T-helper 2 cell (primary cell): ENCODE data around the gene HPCAL4.

Source experiments
- DNase-seq, 5 experiments: peaks; one replicate each; pipeline versions ENCODE4 v3.0.0 to v3.0.0-alpha.2; 2012 to 2022

HPCAL4 gene

DNA sequence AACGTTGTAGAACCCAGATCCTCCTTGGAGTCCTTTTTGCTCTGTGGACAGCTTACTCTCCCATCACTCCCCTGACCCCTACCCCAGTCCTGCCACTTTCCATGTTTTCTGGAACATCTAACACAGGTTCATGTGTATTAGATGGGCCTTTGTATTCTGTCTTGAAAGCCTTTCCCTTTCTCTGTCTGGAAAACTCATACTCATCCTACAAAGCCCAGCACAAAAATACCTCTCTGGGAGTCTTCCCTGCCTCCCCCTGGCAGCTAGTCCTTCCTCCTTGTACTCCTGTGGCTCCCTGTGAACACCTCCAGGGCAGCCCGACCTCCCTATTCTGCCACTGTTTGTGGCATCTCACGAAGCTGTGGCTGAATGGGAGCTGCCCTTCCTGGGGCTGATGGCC lies 44.0 kb downstream of the HPCAL4 start:
- no peak for DNase-seq

DNA sequence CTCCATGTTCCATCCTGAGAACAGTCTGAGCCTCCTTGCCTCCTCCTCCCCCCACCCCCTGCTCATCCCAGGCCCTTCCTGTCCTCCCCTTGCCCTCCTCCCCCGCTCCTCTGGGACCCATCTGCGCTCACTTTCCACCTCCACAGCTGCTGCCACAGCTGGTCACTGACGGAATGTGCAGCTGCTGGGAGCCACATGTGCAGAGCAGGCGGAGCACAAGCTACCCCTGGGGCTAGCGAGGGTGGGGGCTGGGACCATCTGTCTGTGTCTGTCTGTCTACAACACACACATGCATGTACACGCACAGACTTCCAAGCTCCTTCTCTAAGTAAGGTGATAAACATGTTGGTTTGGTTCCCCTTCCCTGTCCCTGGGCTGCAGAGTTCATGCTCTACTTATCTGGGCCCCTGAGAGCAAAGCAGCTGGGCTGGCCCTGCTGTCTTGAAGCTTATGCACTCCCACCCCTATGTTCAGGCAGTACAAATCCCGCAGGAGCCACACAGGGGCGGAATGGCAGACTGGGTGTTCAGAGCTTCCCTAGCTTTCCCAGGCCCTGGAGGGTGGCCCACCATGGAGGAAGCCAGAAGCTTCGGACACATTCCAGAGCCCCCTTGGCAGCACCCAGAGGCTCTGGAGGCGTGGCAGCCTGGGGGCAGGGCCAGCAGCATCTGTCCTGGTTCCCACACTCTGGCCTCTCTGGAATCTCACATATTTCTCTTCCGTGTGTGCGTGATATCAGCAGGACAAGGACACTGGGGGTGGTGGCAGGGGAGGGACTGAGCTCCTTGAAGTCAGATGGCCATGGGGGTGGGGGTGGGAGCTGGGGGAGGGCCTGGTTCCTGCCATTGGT lies 44.8 kb downstream of the HPCAL4 start:
- DNase-seq = no peak

DNA sequence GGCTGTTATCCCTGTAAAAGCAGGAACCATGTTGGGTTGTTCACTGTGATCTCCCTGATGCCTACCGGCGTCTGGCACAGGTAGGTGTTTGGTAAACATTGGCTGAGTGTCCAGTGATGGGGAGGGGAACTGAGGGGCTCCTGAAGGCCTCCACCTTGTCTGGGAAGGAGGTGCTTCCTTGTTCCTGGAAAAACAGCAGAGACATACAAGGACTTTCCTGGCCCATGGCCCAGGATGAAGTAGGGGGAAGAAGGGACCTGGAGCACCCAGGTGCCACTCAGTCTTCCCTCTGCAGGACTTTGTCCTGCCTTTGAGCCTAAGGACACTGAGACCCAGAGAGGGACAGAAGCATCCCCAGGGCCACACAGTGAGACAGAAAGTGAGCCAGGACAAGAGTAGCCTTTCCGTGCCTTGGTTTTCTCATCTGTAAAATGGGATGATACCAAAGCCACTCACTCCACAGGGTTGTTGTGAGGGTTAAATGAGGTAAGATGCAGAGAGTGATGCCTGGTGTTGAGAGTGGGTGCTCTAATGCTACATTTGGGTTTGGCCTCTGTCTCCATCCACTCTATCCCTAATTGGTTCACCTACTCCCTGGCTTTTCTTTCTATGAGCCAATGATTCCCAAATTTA lies 45.7 kb downstream of the HPCAL4 start:
- DNase-seq = no peak

DNA sequence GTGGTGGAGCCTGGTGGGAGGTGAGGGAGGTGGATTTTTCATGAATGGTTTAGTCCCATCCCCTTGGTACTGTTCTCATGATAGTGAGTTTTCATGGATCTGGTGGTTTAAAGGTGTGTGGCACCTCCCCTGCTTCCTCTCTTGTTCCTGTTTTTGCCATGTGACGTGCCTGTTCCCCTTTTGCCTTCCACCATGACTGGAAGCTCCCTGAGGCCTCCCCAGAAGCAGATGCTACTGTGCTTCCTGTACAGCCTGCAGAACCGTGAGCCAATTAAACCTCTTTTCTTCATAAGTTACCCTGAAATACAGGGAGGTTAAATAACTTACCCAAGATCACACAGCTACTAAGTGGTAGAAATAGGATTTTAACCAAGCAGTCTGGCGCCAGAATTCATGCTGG lies 47.5 kb downstream of the HPCAL4 start:
- DNase-seq = no peak

DNA sequence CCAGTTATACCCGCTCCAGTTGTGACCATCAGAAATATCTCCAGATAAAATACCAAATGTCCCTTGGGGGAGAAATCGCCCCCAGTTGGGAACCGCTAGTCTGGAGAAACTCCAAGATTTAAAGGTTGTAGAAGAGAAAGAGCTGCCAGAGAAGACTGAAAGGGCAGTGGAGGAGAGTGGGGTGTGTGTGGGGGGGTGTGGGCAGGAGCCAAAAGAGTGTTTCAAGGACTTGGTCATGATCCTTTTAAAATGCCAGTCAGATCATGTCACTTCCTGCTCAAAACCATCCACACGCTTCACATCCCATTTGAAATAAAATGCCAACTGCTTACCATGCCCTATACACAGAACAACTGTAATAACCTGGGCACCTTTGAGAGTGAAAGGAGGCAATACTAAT lies 48.4 kb downstream of the HPCAL4 start:
- DNase-seq = no peak

DNA sequence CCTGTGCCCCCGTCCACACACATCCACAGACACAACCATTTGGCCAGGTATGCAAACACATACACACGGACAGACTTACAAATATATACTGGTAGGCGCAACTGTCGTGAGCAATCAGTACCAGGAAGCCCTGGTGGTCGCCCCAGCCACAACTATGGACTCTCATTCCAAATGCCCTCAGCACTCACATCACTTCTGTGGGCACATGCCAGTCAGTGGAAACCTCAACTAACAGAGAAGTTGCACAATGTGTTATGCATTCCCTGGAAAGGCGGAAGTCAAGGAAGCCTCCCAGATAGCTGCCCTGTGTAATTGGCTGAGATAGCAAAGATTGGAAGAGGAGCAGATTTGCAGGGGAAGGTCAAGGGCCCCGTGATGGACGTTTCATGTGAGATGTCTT lies 50.4 kb downstream of the HPCAL4 start:
- no peak for DNase-seq

DNA sequence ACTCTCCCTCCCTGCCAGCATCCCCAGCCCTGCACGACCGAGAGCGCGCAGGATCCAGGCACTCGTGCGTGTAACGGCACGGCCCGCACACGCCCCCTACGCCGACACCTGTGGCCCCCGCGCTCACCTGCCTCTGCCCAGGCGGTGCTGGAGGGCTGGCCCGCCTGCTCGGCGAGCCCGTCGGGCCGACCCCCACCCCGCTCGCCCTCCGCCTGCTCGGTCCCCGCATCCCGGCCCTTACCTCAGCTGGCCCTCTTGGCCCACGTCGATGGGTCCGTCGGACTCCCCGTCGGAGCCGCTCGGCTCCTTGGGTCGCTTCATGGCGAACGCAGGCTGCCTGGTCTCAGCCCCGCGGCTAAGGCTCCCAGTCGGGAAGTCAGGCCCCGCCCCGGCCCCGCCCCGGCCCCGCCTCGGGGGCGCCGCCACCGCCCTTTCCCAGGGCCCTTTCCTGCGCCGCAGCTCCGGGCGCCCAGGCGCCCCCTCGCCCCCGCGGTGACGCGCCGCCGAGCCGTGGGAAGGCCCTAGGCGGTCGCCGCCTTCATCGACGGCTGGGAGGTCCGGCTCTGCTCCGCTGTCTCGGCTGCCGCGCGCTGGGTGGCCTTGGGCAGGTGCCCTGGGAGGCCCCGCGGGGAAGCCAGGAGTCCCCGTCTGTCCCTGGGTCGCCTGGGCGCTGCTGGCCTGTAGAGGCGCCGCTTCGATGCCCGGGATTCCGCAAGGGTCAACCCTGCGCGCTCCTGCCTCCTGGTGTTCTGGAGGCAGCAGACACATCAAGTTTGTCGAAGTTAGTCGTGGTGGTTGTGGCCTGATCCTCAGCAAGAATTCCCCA lies 51.7 kb downstream of the HPCAL4 start, which contains the start of gene HEYL:
Gene HEYL, minus strand, starts transcription at position 339 of the 826 bp plus-strand sequence. Its CDS starts 18 bp downstream, at position 321.
- DNase-seq = peak; percentile 22 to 55 (median 36)

DNA sequence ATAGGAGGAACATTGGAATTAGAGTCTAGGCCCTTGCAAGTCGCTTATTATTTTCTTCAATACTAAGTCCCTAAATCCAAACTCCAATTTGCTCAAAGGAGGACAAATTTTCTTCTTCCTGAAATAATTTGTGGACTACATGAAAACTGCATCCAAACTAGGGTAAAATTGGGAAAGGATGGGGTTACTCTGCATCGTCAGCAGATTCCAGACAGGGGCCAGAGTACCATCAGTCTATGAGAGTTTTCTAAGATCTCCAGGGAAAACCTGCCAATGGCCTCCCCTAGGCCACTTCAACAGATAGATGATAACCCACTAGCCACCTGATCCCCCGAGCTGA lies 52.3 kb downstream of the HPCAL4 start:
- DNase-seq = no peak

DNA sequence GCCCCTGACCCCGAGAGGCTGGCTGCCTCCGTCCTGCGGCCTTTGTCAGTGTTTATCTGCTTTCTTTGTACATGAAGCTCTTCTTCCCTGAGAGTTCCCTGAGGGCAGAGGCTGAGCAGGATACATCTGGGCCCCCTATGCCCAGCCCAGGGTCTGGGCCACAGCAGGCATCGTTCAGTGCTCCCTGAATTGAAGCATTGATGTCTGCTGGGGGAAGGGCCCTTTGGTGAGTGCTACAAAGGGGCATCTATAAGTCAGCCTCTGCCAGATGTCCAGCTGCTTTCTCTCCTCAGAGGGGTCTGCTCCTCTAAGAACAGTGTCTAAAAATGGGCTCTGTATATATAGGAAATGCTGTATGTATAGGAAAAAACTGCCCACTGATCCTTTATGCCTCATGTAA lies 53.9 kb downstream of the HPCAL4 start:
- no peak for DNase-seq

DNA sequence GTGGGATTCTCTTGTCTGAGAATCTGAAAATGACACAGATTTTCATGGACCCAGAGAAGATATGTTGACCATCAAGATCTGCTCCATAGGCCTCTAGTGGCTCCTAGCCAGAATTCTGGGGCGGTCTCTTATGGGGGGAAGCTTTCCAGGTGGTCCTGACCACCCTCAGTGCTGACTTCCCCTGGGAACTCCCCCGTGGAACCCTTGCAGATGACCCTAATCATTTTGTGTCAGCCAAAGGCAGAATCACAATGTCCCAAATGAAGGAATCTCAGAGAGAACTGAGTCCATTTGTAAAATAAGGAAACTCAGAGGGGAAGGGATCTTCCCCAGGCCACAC lies 55.4 kb downstream of the HPCAL4 start:
- DNase-seq = no peak

DNA sequence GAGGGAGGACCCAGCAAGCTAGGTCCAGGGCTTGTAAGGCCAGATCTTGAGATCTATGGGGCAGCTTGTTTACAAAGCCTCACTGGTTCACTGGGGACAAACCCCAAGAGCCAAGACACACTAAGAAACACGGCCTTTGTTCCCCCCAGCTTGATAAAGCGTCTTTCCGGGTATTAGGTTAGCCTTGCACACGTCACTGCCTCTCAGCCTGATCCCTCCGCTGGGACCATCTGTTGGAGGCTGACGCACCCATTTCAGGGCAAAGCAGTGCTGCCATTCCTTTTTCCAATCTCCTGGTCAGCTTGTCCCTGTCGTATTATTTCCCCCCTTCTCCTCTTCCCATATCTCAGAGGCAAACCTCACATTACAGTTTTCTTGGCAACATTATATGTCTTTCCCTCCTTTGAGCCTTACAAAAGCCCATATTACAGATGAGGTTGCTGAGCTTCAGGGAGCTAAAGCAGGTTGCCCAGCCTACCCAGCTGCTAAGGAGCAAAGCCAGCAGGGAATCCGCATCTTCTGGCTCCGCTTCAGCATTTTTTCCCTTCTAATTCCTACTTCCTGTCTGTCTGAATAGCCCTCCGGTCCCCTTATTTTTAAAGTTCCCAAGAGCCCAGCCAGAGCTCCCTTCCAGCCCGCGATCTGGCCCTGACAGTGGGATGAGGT lies 55.9 kb downstream of the HPCAL4 start:
- no peak for DNase-seq

DNA sequence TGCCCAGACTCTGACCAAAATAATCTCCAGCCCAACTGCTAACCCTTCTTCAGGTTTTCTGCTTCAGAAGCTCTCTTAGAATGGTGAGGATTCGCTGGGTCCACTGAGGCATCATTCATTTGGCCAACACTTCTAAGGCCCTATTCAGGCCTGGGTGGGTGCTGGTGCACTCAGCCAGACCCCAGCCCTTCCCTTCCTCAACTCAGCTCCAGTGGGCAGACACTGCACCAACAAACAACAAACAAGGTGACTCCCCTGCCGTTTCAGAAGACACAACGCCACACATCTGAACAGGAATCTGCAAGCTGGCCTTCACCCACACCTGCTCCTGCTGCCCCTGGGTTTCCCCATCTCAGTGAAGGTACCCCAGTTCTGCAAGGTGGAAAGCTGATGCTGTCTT lies 57.8 kb downstream of the HPCAL4 start:
- no peak for DNase-seq

DNA sequence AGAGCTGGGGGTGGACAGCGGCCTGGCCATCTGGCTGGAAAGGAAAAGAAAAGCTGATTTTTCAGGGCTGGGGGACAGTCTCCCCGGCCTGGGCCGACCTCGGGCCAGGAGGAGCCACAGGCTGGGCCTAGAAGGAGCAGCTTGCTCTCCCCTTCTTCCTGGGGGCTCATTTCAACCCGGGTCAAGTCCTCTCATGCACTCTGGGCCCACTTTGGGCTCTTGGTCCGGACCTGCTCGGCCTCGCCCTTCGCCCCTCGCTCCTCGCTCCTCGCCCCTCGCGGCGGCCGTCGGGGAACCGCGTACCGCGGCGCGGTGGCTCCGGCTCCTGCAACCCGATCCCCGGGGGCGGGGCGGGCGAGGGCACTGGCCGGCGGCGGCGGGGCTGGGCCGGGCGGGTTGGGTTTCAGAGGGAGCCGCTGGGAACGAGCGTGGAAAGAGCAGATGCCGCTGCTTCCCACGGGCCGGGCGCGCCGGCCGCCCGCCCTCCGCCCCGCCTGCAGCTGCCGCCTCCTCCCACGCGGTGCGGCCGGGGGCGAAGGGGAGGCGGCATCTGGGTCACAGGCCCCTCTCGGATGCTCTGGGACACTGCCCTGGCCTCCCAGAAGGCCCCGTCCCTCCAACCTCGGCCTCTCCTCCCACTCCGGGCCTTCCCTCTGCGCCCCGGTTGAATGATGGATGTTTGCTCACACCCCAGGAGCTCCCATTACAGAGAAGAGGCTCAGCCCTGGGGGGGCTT lies 58.4 kb downstream of the HPCAL4 start:
- no peak for DNase-seq

DNA sequence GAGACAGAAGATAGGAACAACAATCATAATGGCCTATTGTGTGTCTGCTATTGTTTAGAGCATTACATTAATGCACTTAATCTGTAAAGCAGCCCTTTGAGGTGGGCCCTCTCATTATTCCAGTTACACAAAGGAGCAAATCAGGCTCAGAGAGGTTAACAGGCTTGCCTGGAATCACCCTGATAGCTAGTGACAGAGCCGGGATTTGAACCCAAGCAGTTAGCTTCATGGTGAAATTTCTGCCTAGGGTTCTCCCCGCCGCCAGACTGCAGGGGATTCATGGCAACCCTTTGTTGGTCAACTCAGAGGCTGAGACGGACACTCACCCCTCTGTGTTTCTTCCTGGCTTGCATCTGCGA lies 58.9 kb downstream of the HPCAL4 start:
- no peak for DNase-seq

DNA sequence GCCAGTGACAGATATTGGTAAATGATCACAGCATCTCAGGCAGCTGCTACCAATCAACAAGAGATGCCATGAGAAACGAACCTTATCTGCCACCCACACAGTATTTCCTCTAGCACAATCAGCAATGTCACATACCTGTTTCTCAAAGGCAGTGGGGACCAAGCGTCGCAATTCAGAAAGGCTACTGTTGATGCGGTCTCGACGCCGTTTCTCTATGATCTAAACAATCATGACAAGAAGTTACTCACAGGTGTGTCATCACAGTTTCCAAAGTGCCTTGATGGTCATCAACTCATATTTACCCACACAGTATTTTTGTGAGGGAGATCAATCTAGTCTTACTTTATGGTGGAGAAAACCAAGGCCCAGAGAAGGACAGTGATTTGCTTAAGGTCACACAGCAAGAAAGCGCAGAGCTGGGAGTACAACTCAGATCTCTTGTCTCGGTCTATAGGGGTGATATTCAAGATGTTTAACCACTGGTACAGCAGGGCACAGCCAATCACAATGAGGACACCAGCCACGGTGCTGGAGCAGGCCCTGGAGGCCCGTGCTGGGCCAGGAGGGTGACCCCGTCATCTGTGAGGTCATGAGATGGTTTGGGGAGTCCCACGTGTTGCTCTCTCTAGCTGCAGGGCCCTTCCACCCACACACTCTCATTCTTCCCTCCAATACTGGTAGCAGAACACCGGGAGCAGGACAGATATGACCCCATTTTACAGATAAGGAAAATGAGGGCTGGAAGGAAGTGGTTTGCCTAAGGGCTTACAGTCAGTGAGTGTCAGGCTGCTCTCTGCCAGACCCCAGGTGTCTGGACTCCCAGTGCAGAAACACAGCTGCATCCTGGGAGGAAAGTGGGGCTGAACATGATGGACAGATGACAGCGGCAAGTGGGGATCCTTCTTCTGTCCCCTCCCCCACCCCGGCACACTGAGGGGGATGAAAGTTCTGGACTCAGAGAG lies 59.6 kb downstream of the HPCAL4 start:
- peak in 1 of 5 experiments; percentile 30 for DNase-seq

DNA sequence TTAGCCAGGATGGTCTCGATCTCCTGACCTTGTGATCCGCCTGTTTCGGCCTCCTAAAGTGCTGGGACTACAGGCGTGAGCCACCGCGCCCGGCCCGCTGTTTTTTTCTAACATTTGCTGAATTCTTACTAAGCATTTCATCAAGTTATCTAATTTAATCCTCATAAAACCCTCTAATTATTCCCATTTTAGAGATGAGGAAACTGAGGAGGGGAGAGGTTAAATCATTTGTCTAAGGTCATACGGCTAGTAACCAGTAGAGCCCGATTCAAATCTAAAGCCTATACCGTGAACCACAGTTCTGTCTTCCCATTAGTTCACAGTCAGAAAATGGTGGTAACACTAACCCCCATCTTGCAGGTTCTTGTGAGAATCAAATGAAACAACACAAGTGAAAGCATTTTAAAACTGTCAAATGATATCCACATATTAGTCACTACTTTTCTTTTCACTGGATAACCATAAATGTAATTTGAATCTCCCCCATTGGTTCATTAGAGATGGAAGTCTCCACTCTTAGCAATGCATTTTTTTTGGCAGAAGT lies 62.4 kb downstream of the HPCAL4 start:
- peak in 1 of 5 experiments; percentile 38 for DNase-seq
